HG03097 (cell line): ENCODE measurements around the gene EDAR.

Source experiments
- ATAC-seq: cut with Tn5 transposase; IDR thresholded peaks from one replicate; pipeline ENCODE4 v1.9.1; 2021; ENCODE audit not compliant: unreplicated experiment, low FRiP score

The EDAR gene

DNA sequence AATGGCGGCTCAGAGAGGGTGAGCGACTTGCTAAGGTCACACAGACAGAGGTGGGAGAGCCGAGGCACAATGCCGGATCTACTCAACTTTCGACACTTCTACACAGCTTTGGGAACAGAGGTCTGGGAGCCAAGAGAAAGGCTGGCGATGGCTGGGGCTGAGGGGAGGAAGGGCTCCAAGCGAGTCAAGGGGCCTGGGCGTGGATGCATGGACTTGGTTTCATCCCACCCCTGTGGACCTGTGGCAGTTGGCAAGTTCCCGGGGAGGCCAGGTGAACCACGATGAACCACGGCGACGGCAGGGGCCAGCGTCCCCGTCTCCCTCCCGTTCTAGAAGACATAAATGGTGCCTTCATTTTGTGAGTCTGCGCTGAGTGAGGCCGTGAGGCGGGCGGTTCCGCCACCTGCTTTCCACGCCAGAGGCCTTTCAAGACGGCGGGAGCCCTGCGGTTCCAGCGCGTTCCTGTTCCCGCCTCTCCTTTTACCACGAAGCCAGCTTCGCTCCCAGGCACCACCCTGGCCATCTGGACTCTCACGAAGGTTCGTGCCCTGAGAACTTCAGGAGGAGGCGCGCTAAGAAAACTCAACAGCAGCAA is 46.7 kb downstream of the EDAR start:
- ATAC-seq = no peak

DNA sequence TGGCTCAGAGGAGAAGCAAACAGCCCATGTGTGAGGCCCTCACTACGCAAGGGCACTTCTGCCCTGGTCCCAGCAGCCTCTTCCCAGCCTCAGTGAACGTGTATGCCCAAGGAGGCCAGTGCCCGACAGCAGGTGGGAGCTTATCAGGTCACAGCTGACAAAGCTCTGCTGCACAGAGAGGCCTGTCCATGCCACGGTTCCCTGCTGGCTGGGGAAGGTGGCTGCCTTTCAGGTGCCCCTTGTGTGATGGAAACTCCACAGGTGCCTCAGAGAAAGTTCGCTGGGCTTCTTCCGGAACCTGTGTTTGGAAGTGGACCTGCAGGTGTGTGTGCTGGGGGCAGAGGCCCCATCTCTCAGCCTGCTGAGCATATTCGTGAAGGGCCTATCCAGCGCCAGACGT is 47.3 kb downstream of the EDAR start:
- ATAC-seq = no peak

DNA sequence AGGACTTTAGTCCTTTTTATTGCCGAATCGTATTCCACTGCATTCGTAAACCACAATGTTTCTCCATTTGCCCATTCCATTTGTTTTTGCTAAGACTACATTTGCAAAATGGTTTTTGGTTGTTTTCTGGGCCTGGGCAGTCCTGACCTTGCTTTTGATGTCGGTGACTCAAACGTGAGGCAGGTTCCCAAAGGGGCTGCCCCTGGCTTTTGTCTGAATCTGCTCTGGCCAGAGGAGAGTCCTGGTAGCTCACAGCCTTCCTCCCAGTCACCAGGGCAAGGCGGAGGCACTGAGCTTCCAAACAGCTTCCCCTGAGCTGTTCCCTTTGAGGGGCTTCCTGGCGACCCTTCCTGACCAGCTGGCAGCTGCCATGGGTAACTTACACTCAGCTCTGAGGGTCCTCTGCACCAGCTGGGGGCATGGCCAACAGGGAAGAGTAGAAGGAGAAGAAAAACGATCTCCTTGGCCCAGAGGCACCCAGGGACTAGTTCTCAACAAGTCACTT is 47.8 kb downstream of the EDAR start:
- no peak for ATAC-seq

DNA sequence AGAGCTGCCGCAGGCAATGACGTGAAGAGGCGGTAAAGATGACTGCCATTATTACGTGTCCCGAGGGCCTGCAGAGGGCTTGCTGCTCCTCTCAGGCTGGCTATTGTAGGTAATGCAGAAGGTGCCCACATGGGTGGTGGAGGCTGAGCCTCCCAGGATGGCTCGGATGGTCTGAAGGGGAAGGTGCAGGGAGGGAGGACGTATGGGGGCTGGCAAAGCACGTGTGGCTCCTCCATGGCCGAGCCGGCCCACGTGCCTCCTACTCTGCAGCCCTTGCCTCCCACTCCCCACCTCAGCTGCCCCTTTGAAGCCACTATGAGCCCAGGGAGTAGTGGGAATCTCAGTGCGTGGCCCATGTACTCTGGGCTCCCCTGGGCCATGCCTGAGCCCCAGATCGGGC is 48.9 kb downstream of the EDAR start:
- ATAC-seq = no peak

DNA sequence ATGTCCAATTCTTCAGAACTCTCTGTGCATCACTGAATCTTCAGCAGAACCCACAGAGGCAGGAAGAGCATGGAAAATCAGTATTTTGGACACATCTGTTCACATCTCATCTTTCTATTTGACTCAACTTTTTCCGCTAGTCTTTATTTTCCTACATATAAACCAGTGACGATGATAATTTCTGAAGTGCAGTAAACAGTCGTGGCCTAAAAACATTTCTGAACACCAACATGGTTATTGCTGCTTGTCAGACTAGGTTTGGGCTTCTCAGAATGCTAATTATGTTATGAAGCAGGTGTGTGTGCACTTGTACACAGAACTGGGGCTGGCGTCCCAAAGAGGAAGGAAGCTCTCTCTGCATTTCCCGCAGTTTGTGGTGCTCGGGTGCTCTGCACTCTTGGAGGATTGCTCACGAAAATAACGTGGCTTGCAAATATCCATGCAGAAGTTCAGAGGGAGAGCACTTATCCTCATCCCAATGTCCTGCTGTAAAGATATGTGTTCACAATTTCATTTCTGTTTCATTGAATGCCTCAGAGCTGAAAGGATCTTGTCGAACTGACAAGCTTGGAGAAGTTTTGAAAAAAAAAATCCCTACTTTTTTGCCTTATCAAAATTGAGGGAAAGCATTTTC is 50.8 kb downstream of the EDAR start:
- no peak for ATAC-seq

DNA sequence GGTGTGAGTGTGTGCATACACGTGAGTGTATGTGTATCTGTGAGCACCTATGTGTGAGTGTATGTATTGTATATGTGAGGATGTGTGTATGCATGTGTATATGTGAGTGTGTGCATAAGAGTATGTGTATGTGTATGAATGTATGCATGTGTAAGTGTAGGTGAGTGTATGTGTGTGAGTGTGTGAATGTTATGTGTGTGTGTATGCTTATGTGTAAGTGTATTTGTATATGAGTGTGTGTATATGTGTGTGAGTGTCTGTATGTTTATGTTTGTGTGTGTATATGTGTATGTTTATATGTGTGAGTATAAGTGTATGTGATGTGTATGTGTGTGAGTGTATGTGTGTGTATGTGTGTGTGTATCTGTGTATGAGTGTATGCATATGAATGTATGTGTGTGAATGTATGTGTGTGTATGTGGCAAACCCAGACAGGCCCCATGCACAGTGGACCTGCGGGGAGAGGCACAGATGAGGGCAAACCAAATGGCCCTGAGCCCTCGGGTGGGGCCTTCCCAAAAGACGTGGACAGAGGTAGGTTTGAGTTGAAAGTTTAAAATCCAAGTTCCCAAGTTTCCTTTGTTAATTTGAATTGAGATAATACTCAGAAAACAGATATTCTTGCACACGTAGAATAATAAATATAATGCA is 51.5 kb downstream of the EDAR start:
- ATAC-seq = no peak

DNA sequence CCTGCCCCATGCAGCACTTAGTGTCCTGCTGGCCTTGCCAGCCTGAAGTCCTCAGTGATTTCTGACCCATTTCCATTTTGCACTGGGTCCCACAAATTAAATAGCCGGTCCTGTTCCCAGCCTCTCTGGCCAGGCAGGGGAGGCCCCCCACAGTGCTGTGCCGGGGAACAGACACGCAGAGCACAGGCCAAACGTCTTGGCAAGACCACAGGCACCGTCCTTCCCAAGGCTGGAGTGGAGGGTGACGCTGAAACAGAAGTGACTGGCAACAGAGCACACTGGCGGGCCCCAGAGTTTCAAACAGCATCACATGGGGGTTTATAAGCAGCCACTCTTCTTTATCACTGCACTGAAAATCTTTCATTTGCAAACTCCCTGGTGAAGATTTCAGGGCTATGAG is 52.2 kb downstream of the EDAR start:
- no peak for ATAC-seq

DNA sequence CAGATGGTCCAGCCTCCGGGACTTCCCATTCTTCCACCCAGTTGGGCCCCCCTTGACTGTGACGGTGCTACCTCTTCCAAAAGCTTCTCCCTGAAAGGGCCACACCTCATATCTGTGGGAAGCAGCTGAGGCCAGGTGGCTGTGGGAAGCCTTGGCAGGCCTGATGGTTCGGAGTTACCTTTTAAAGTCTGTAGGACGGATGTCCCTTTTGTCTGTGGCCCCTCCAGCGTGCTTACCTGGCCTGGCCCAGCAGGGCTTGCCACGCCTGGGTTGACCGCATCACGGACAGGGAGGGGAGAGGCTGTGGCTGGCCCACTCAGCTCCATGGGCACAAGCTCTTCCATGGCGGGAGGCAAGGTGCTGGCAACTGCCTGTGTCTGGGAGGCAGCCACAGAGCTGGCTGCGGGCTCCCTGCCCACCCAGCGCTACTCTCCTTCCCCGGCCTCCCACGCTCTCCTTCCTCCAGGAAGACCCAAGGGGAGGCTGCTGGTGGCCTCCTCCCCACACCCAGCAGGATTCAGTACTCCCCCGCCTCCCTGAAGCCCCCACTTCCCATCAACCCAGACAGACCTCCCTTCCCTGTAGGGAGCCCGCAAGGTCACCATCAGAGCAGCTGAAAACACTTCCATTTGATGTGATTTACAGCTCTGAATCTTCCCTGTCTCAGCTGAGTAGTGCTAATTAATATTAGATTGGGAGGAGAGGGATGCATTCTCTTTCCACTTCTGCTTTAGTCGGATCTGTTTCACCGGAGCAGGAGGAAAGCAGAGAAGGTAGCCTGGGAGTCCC is 52.8 kb downstream of the EDAR start:
- no peak for ATAC-seq

DNA sequence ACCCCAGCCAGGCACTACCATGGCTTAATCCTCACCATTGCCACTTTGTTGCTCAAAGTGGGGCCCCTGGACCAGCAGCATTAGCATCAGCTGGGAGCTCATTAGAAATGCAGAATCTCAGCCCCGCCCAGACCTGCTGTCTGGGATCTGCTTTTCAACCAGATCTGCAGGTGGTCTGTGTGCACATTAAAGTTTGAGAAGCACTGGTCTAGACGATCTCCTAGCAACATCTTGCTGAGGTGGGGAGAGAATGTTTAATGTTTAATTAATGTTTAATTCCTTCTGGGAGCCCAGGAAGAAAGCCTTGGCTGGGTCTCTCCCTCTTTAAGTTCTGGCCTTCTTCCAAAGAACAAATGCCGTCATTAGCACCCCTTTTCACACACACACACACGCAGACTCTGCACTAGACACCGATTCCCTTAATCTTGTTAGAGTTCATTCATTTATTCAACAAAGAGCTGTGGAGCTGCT is 53.7 kb downstream of the EDAR start:
- no peak for ATAC-seq

DNA sequence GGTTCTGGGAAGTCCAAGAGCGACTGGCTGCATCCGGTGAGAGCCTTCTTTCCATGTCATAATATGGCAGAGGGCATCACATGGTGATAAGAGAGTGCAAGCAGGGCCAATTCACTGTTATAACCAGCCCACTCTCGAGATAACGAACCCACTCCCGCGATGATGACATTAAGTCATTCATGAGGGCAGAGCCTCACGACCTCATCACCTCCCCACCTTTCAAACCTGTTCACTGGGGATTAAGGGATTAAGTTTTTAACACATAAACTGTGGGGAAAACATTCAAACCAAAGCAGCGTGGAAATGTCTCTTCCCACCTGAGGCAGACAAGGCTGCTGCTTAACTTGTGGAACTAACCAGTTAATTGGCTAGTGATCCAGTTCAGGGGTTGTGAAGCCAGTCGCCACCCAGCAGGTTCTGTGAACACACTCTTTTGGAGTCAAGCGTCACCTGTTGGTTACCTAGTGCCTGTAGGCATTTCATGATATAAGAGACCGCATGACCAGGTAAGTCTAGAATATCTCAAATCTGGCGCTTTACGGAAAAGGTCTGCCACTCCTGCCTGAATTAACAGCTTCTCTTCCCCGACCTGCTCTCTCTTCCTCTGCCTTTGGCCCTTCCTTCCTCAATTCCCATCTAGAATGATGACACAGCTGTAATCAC is 54.3 kb downstream of the EDAR start:
- ATAC-seq = no peak

DNA sequence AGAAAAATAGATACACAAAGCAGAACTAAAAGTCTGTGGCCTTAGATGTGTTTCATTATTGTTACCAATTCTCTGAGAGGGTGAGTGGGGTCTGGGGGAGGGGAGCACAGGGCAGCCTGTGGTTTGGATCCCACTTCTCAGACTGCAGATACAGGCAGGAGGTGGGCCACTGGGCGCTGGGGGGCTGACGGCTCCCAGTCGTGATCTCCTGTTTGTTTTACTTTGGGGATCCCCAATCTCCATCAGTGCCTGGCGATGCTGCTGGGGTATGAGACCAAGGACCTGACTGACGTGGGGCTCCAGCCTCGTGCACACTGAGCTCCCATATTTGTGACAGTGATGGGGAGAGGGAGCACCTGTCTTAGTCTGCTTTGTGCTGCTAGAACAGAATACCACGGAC is 54.9 kb downstream of the EDAR start:
- no peak for ATAC-seq

DNA sequence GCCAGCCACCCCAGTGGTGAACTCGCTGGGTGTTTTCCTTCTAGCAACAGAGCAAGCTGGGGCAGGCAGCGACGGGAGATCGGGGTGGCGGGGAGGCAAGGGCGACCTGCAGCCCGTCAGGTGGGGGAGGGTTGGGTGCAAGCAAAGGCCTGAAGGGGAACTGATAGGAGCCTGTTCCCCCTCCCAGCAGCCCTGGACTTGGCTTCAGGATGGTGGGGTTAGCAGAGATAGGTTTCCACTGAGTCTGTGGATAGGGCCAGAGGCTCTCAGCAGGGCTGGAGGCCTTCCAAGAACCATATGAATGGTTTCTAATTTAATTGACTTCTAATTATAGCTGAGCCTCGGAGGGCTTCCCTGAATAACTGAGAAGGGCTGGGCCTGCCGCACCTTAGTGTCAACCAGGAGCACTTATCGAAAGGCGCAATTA is 55.3 kb downstream of the EDAR start:
- ATAC-seq = no peak

DNA sequence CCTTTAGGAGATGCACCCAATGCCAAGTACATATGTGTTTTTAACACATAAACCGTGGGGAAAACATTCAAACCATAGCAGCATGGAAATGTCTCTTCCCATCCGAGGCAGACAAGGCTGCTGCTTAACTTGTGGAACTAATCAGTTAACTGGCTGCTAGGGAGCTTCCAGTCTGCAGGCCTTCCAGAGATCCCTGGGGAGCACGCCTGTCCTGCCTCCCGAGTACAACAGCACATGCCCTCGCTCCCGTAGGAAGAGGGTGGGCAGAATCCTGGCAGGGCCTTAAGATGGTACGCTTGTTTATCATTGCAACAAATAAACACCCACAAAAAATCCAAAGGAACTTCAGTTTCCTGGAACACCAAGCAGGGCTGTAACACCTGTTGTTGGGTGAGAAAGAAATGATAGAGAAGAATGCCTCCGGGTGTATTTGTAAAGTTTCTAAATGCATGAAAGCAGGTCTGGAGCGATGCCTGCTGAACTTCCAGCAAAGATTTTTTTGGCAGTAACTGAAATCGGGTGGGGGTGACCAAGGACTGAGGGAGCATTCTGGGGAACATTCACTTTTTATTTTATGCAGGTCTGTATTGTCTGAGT is 56.2 kb downstream of the EDAR start:
- no peak for ATAC-seq

DNA sequence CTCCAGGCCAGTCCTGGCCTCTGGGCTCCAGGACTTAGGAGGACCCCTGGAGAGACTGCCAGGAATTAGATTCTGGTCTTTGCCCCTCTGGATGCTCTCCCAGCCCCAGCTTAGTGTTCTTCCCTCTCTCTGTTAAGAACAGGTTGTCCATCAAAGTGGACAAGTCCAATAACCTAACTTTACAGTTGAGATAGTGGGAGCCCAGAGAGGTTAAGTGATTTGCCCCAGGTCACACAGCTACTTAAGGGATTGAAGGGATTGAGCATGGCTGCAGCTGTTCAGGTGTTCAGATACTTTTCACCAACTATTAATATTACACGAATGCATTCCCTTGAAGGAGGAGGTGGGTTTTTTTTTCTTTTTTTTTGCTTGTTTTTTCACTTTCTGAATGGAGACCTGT is 57.6 kb downstream of the EDAR start:
- ATAC-seq = no peak

DNA sequence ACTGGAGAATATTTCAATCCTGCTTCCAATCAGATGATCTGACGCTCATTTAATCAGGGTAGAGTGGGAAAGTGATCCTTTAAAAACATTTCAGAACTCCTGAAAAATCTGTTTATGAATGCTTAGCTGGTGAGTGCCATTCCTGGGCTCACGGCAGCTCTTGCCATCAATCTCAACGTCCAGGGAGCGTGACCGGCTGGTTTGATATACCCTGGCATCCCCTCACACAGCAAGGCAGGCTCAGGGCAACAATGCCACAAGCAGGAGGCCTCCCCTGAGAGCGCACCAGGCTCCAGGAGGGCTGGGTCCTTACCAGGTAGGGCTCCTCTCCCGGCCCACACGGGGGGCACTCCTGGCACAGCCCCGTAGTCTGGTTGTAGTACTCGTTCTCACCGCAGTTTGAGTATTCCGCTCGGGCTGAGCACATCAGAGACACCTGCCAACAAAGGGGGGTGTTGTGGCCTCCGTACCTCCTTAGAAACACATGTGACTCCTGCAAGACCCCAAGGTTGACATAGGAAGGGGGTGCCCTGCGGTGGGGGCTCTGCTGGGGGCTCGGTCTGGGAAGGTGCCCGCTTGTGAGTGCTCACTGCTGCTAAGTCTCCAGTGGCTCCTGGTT is 59.1 kb downstream of the EDAR start:
- ATAC-seq = no peak

DNA sequence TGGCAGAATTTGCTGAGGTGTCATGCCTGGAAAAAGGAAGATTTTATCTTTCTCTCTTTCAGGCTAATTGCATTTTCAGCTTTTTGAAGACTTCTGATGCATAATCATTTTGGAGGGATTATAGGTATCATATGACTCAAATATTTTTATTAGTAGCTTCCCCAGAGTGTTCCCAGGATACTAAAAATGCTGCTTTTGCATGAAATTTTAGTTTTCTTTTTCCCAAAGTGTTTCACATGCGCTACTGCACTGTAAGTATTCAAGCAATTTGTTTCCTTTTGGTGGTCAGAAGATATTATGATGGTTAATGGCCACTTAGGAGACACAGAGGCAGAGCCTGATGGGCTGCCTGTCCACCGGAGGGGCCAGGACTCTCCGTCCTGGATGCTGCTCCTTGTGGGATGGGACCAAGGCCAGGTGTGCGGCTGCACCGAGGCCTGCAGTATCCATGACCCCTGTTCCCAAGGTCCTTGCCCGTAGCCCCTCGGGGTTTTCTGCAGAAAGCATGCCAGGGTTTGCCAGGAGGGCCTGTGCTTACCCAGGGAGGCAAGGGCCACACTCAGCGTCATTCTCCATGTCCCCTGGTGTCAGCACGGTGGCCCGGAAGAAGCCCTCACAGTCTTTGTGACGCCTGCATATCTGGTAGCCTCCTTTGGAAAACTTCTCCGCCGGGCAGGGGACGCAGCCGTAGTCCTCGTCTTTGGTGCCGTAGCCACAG is 60.2 kb downstream of the EDAR start:
- no peak for ATAC-seq

DNA sequence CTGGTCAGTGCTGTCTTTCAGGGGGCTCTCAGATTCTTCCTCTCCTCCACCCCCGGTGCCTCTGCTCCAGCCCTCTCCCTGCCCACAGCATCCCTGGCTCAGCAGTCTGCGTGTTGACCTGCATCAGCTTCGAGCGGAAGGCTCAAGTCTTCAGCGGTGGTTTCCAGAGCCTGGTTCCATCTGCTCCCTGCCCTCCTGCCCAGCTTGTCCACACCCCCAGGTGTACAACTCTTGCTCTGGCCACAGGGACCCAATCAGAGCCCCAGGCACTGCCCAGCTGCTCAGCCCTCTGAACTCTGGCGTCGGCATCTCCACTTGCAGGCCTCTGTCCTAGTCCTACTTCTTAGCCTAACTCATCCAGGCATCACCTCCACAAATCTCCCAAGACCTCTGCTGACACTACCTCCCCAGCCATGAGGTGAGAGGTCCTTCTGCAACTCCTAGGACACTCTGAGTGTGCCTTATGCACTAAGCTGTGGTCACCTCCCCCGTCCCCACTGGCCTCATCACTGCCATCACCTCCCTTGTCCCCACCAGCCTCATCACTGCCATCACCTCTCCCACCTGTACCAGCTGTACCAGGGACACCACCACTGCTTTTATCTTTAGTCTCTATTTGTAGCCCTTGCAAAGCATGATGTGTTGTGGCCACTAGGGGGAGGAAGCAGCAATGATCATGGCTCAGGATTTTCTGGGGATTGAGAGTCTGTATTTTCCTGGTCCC is 60.9 kb downstream of the EDAR start:
- no peak for ATAC-seq

DNA sequence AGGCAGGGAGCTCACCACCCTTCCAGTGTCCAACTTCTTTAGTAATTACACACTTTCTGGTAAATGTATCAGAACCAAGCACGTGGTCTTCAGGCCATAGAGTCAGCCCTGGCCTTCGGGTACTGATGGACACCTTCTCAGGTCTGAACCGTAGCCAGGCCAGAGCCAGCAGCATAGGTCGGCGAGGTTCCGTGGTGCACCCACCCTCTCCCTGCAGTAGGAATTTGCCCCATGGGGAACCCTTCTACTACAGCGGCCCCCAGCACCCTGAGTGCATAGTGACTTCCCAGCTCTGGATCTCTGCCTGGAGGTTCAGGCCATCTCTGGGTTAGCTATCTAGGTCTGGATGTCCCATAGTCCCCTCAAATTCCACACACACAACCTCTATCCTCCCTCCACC is 61.6 kb downstream of the EDAR start:
- no peak for ATAC-seq
